IPS DF 4.7 (cell line): Measurements from ENCODE around the gene PNPLA1.
A peak's percentile ranks its signal among the peaks of the same experiment; 100 is the strongest.

Experiments used
- DNase-seq: peaks from one replicate; pipeline ENCODE4 v3.0.0-alpha.2; 2013; ENCODE audit warnings: low spot score; ENCODE audit errors: extremely low read depth

PNPLA1 gene

GRCh38 chr6:36269834-36270705 is at the start of gene PNPLA1:
Gene PNPLA1, plus strand, starts transcription at chr6:36270060. Its CDS starts 400 bp downstream, at chr6:36270460.
- no peak for DNase-seq

DNA sequence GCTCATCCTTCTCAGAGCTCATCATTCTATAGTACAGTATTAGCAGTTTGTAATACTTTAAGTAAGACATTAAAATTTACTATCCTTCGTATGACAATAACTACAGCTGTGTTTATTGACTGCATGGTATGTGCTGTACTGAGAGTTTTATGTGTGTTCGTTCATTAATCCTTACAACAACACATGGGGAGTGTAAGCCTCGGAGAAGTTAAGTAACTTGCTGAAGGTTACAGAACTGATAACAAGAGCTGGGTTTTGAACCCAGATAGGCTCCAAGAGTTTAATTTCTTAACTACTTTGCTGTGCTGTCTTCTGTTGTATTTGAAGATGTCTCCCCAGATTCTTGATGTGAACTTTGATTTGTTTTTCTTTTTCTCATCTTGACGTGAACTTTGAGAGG is 49.6 kb upstream of the PNPLA1 start:
- no peak for DNase-seq

DNA sequence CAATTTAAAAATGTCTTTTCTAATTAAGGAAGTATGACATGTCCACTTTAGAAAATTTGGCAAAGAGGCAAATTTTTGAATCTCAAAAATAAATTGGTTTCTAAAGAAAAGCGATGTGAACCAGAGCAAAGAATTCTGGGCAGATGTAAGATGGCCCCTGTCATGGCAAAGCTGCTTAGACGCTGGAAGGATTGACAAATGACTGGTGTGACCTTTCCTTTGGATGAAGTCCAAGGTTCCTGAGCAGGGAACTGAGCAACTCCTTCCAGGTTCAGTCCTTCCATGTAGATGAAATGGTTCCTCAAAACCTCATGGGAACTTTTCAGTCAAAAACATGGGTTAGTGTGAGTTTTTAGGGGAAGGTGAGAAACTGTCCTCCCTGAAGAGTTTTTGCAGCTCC is 48.2 kb upstream of the PNPLA1 start:
- no peak for DNase-seq

- DNase-seq = no peak
Measured at GRCh38 chr6:36222924-36223323, 46.9 kb upstream of the PNPLA1 start.

GRCh38 chr6:36223706-36224105 is 46.2 kb upstream of the PNPLA1 start:
- no peak for DNase-seq

- DNase-seq = no peak
Measured at GRCh38 chr6:36224918-36225461, 44.9 kb upstream of the PNPLA1 start.

GRCh38 chr6:36226438-36227047 is 43.3 kb upstream of the PNPLA1 start:
- no peak for DNase-seq

- no peak for DNase-seq
Measured at GRCh38 chr6:36227379-36228228, 42.3 kb upstream of the PNPLA1 start.

DNA sequence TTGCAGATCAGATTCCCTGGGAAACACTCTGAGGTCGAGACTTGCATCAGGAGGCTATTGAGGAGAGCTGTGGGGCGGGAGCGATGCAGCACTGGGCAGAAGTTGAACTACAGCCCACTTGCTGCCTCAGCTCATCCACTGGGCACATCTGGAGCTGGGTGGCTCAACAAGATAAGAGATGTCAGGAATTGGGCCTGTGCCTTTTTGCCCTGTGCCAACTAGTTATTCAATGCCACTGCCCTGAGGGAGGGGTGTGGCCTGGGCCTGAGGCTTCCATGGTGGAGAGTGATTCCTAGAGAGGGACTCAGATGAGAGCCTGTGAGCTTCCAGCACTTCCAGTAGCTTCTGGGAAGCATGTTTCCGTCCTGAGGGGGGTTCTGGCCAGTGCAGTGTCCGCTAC is 40.6 kb upstream of the PNPLA1 start:
- no peak for DNase-seq

- no peak for DNase-seq
Measured at GRCh38 chr6:36230371-36230770, 39.5 kb upstream of the PNPLA1 start.

DNA sequence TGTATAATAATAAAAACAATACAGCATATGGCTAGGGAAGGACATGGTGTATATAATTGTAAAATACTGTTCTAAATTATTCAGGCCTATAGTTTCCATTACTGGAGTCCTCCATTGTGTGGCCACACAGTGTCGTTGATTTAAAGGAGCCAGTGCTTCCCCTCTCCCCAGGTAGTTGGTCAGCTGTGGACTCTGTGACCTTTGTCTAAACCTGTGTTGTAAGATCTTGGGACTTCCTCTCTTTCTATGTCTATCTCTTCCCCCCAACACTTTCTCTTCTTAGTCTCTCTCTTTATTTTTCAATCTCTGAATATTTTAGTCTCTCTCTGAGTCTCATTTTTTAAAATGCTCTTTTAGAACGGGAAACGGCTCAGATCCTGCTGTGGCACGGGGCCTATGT is 37.7 kb upstream of the PNPLA1 start:
- no peak for DNase-seq

DNA sequence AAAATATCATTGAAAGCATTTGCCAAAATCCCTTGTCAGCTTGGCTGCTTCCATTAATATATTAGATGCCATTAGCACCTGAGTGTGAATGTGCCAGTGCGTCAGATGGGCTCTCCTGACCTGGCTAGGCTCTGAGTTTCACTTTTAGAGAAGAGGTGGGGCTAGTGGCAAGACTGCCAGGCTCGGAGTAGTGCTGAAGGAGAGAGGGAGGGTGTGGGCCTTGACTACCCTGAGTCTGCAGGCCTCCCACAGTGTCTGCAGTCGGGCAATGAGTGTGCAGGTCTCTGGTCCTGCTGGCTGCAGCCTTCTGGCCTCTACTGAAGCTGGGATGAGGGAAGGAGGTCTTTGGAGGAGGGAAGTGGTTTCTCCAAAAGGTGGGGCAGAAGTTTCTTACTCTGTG is 34.6 kb upstream of the PNPLA1 start:
- DNase-seq = no peak

DNA sequence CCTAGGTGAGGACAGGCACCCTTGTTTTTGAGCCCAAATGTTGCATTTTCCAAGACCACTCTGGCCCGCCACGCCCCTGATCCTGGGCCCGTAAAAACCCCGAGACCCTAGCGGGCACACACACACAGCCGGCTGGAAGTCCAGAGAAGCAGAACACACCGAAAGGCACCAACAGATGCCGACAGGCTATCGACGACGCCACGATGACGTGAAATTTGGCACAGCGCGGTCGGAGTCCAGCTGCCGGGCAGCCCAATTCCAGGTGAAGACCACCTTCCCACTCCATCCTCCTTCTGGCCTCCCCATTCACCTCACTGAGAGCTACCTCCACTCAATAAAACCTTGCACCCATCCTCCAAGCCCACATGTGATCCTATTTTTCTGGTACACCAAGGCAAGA is 34.0 kb upstream of the PNPLA1 start:
- no peak for DNase-seq

- DNase-seq = no peak
Measured at GRCh38 chr6:36239774-36240173, 30.1 kb upstream of the PNPLA1 start.

DNA sequence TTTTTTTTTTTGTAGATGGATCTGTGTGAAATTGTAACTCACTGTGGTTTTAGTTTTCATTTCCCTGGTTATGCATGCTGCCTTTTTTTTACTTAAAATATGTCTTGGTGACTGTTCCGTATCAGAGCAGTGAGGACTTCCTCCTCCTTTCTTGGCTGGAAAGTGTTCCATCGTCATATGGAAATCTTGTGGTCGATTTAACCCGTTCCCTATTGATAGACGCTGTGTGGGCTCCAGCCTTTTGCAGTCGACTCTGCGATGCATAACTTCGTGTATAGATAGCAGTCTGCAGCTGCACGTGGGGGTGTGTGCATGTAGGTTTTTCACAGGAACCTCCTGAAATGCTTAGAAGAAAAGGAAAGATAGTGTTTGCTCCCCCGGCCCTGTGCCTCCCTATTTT is 28.1 kb upstream of the PNPLA1 start:
- no peak for DNase-seq

DNA sequence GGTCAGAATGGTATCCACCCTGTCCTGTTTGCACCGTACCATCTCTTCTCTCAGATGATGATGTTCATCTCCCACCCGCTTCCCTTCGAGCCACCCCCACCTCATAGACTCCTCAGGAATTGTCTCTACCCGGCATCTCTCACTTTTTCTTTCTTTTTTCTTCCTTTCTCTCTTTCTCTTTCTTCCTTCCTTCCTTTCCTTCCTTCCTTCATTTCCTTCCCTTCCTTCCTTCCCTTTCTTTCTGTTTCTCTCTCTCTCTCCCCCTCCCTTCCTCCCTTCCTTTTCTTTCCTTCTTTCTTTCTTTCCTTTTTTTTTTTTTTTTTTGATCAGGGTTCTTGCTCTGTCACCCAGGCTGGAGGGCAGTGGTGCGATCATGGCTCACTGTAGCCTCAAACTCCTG is 27.7 kb upstream of the PNPLA1 start:
- DNase-seq = no peak

DNA sequence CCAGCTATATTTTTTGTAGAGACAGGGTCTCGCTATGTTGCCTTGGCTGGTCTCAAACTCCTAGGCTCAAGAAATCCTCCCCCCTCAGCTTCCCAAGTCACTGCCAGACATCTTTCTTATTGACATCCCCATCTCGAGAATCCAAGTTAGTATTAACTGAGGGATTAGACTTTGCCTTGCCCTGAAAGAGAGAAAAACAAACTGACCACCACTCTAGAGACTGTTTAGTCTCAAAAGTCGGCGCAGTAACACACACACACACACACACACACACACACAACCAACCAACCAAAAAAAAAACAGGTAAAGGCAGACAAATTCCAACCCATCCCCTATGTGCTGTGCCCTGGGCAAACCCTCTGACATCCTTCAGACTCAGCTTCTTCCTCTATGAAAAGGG is 27.2 kb upstream of the PNPLA1 start:
- no peak for DNase-seq

- no peak for DNase-seq
Measured at GRCh38 chr6:36243562-36244212, 26.2 kb upstream of the PNPLA1 start.

DNA sequence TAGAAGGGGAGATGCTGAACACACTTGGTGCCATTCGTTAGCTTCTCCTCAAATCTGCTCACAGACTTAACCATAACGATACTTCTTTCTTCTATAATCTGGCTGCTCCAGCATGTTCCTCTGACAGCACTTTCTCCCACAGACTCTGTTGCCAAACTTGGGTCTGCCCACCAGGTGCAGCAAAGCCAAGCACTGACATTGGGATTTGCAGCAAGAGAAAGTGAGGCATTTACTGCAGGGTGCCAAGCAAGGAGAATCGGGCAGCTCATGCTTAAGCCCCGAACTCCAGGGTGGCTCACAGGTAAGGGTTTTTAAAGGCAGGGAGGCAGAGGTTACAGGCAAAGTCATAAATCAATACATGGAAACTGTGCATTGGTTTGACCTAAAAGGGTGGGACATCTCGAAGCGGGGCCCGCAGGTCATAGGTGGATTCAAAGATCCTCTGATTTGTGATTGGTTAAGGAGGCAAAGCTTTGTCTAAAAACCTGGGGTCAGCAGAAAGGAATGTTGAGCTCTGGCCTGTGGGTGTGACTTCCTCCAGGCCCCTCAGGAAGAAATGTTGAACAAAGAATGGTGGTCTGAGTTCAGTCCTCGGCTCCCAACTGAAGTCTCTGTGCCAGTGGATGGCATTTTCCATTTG is 25.1 kb upstream of the PNPLA1 start:
- peak; percentile 53 for DNase-seq

DNA sequence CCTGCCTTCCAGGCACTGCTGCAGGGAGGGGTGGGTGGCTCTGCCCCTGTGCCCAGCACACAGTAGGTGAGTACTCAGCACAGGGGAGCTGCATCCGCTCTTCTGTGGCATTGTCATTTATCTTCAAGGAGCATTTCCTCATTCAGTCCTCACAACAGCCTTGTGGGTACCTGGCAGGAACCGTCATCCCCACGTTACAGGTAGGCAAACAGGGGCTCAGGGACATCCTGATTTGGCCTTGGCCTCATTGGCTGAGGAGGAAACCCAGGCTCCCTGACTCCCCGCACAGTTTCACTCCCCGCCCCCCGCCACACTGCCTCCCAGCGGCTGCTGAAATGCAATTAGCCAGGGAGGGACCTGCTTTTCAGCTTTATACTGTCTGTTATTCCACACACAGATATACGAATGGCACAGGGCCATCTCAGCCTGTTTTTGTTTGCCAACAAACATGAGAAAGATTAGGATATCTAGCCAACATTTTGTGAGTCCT is 24.2 kb upstream of the PNPLA1 start:
- DNase-seq = peak; percentile 16
